HS-27A (cell line): ENCODE measurements around the gene RNF32.
"Not testable (repeated sequence)": the region's sequence is repeated elsewhere in the genome, so short reads cannot be mapped to it uniquely, and the experiment has no call there.

Experiments
- DNase-seq: peaks from one replicate; pipeline ENCODE4 v3.0.0-alpha.2; 2012; ENCODE audit warnings: low read depth, missing footprints

The RNF32 gene

DNA sequence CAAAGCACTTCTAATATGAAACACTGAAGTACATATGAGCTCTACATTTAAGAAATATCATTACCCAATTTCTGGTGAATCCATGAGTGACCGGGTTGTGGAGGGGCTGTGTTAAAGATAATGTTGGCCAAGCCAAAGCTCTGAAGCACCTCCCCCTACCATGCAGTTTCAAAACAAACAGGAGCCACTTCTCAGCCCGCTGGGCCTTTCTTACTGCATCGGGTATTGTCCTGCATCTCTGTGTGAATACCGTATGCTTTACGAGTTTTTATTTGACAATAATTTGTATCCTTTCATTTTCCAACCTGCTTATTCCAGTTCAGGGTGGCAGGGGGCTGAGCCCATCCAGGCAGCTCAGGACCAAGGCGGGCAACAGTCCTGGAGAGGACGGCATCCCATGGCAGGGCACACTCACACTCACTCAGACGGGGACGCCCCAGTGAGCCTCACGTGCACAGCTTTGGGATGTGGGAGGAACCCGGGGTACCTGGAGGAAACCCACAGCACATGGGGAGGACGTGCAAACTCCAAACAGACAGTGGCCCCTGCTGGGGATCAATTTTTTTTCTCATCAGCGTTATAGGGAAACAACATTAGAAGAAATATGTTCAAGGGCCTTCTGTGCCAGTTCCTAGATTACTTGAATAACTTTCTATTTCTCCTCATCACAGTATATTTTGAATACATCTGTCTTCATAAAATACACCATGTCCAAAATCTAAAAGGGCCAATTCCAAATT, 1.9 kb downstream of the RNF32 start:
- DNase-seq: no peak

DNA sequence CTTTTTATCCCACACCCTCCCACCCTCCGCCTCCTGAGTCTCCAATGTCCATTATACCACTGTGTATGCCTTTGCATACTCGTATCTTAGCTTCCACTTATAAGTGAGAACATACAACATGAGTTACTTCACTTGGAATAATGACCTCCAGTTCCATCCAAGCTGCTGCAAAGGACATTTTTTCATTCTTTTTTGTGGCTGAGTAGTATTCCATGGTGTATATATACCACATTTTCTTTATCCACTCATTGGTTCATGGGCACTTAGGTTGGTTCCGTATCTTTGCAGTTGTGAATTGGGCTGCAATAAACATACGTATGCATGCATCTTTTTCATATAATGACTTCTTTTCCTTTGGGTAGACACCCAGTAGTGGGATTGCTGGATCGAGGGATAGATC, 6.8 kb downstream of the RNF32 start:
- not testable (repeated sequence) for DNase-seq

DNA sequence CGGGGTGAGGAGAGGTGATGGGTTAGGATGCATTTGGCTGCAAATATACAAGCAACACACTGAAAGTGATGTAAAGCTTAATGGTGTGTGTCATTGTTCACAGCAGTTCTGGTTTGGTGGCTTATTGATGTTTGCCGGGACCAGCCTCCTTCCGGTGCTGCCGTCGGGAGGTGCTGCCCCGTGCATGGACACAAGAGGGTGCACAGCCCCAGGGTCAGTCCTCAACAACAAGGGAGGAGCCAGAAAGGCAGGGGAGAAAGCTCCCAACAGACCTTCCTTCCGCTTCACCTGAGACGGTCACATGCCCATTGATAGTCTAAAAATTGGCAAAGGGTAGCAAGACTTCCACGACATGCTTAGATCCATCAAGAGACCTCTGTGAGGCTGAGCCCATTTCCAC, 9.5 kb downstream of the RNF32 start:
- no peak for DNase-seq

DNA sequence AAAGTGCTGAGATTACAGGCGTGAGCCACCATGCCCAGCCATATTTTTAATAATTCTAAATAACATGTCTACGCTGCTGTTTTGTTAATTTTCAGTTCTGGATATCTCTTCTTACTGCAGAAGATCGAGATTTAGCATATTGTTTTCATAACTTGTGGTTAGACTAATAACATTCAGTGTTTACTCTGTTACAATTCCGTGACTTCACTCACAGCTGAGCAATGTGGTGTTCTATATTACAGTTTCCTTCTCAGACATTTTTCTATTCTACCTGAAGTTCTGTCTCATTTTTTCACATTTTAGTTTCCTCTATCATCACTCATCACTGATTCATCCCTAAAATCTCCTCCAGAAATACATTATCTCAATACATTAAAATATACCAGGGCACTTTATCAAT, 10.9 kb downstream of the RNF32 start:
- no peak for DNase-seq

DNA sequence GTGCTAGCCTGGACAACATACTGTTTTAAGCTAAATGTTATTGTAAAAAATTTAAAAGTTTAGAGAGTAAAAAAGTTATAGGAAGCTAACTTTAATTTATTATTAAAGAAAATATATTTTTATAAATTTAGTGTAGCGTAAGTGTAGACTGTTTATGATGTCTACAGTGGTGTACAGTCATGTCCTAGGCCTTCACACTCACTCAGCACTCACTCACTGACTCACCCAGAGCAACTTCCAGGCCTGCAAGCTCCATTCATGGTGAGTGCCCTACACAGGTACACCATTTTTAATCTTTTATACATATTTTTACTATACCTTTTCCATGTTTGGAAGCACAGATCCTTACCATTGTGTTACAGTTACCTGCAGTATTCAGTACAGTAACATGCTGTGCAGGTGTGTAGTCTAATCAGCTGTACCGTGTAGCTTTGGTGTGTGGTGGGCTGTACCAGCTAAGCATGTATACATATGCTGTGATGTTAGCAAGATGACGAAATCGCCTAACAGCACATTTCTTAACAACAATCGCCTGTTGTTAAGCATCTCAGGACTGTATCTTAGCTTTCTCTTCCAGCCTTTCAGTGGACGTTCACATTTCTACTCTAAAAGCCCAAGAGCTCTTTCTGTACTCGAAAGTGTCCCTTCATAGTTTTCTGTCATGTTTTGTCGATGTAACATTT, 12.5 kb downstream of the RNF32 start:
- no peak for DNase-seq

DNA sequence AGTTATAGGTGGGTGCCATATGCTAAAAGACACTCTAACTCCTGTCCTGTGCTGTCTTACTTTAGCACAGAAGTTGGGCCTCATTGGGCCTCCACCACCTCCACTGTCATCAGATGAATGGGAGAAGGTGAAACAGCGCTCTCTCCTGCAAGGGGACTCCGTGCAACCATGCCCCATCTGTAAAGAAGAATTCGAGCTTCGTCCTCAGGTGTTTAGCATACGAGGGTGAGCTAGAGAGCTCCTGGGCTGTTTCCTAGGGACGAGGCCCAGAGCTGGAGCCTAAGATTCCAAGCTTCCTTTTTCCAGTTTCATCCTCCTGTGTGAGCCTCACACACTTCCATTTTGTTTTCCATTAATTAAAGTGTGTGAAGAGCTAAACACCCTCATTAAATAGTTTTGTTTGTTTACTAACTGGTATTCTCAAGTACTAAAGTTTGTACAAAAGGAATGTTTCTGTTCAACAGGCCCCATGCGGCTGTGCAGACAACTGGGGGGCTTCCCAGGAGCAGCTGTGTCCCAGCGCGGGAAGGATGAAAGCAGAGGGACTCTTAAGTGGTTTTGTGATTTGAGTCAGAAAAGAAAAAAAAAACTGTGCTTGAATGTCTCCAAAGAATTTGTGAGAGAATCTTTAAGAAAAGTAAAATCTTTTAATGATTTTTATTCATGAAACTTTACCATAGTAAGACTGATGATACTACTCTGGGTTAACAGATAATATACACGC, 14.1 kb downstream of the RNF32 start:
- DNase-seq: no peak

DNA sequence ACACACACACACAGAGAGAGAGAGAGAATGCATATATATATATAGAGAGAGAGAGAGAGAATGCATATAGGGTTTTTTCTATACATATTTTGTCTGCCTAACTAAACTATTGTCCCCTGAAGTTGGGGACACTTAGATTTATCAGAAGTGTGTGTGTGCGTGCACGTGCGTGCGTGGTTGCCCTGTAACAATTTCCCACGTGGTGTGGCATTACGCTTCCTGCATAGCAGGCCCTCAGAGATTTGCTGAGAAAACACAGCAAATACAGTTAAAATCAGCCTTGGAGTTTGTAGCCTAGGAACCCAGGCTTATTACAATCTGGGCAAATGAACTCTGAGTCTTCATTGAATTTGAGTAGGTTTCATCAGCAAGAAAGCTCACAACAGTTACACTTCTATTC, 14.7 kb downstream of the RNF32 start:
- no peak for DNase-seq

DNA sequence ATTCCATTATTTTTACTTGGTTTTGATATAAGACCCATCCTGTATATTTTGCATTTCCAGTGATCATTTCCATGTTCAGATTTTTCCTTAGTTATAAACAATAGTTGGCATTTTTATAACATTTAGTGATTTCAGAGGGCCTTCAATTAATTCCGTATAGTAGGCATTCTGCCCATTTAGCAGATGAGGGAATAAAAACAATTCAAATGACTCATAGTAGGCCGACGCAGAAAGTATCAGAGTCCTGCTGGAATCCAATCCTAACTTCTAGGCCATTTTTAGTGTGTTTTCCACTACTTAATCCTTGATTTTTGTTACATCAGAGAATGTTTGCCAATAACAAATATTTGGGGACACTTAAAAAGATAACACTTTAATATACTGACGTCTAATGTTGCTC, 15.4 kb downstream of the RNF32 start:
- no peak for DNase-seq

DNA sequence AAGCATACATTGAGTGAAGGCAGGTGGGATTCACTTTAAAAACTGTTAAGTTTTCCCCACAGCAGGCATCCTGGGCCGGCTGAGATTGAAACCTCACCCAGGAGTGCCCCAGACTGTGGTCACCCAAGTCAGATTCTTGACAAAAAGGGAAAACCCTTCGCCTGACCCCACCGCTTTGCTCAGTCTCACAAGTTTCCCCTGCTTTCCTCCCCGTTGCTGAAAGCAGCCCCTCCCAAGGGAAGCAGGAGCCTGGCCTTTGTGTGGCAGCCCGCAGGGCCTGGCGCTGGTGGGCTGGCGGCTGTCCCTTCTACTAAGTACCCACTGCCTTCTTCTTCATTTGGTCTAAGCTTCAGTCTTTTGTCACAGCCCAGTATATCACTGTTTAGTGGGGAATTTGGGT, 16.0 kb downstream of the RNF32 start:
- no peak for DNase-seq

DNA sequence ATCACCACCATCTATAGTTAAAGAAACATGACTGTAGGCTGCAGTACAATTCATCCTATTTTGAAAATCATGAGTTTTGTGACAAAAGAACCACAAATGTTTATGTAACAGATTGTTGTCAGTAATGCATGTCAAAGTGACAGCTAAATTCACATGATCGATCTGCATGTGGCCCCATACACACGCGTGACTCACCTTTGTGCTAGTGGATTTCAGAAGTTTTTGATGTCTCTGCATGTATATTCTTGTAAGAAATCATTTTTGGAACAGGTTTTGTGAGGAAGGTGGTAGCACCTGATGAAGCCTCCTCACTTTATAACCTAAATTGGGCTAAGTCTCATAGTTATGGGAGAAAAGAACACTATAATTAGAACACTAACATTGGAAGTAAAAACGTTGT, 17.1 kb downstream of the RNF32 start:
- DNase-seq: no peak

DNA sequence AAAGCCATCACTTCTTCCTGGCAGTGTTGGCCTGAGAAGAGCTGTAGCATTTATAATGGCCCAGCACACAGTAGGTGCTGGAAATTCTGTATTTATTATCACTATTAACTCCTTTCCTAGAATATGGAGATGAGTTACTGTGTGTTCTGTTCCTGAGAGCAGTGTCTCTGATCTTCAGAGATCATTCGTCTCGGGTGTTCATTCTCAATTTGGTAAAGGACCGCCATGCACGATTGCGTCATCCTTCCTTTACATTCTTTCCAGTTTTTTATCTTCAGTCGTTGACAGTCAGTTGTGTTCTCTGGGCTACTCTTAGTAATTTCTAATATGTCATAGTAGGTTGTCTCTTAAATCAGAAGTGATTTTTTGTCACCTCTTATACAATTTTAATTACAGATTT, 18.6 kb downstream of the RNF32 start:
- DNase-seq: no peak

DNA sequence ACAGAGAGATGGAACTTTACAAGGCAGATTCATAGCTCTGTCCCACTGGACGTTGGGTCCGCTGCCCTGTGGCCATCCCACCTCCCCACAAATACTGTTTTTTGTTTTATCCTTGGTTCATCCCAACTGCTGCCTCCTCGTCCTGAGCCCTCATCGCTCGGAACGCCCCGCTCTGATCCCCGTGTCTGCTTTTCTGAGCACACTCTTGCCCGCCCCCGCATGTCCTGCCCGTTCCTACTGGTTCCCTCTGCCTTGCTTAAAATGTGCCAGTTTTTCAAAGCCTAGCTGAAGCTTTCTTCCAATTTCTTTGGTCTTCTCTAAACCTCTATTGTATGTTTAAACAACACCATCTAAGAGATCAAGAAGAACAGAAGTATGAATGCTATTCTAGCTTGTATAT, 19.4 kb downstream of the RNF32 start:
- DNase-seq: no peak

DNA sequence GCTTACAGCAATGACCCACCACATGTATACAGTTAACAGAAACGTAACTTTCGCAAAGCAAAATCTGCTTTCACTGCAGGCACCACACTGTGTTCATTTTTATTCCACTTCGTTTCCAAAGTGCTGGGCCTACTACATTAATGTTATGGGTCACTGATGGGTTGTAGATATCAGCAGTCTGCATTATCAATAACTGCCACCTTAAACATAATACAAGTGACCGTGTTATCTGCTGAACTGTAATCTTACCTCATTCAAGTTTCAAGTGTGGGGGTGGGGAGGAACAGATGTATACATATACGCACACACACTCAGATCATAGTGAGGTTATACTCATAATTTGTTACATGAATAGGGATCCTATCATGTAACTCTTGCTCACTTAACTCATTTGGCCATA, 21.1 kb downstream of the RNF32 start:
- DNase-seq: no peak

DNA sequence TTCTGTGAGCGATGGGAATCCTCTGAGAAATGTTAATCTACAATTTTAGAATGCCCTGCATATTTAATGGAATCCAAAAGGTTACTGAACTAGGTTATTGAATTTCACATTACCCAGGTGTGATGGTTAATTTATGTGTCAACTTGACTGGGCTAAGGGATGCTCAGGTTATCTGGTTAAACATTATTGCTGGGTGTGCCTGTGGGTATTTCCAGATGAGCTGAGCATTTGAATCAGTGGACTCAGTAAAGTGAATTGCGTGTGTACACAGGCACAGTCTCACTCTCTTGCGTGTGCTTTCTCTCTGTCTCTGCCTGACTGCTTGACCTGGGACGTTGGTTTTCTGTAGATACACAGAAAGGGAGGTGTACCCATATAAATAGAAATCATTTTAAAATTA, 21.7 kb downstream of the RNF32 start:
- DNase-seq: no peak

DNA sequence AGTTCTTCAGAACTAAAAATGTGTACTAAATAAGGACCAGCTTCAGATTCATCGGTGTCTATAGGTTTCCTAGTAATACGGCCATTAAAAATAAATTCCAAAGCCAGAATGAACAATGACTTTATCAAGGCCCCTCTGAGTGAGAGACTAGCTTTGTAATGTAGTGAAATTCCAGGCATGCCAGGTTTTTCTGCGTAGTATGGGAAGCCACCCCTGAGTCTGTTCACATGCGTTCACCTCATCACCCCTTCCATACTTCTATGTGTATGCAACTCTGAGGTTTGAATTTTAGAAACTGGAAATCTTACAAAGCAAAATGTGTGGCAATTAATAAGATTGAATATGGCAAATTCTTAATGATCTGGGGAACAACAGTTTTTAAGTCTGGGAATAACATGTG, 24.5 kb downstream of the RNF32 start:
- DNase-seq: no peak

DNA sequence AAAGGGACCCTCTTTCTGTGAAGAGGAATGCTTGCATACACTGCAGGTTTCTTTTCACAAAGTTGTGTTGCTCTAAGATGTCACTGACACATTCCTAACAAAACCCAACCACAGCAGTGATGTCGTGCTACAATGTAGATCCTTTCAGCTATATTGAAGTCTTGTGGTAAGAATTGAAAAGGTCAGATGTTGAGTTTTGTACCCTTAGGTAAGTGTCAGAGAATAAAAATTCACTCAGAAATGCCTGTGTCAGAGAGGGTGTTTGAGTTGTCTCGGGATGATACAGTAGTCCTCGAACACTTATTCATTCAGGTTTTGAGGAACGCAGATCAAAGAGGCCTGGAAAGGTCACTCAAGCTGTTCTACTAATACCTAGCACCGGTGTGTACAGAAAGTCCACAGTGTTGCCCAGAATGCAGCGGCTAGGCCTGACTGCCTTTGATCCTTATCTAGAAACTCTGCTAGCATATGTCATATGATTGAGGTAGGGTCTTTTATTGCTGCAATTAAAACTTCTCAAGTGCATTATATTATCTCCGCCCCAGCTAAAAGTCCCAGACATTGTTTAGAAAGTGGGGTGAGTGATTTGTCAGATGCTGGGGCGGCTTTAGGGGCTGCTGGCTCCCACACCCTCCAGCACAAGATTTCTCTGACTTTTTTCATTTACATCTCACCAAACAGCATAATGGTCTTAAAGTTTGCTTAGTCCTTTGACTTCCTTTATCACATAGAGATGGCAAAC, 26.0 kb downstream of the RNF32 start:
- no peak for DNase-seq

DNA sequence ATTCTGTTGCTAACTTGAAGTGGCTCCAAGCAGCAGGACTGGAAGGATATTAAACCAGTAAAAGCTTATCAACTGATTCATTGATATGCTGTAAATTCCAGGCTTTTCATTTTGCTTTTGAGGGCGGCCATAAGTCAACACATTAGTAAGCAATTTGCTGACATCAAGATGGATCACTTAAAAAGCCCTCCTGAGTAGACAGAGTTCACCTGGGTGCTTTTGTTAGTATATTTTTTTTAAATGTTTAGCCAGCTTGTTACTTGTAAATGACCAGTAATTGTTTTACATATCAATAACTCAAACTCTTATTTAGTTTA, 26.5 kb downstream of the RNF32 start:
- DNase-seq: no peak

DNA sequence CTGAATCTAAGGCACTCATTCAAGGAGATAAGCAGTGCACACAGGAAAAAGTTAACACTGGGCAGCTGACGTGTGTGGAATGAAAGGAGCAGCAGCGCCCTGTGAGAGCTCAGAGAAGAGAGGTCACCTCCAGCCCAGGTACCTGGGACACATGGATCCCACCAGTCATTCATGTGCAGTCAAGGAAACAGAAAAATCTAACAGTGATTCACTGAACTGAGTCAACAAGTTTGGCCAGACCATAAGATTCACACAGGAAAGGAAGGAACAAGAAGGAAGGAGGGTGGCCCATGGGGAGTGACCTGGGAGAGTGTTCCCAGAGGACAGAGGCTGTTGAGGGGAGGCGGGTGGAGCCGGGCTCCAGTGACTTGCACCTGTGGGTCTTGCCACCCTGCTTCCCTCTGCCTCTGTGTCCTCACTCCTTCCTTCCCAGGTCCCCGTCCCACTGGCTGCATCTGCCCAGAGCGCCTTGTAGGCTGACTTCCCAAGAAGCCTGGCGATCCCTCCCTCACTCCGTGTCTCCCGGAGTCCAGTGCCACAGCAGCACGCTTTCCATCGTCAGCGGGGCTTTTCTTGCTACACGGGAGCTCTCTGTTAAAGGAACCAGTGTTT, 27.7 kb downstream of the RNF32 start:
- no peak for DNase-seq

DNA sequence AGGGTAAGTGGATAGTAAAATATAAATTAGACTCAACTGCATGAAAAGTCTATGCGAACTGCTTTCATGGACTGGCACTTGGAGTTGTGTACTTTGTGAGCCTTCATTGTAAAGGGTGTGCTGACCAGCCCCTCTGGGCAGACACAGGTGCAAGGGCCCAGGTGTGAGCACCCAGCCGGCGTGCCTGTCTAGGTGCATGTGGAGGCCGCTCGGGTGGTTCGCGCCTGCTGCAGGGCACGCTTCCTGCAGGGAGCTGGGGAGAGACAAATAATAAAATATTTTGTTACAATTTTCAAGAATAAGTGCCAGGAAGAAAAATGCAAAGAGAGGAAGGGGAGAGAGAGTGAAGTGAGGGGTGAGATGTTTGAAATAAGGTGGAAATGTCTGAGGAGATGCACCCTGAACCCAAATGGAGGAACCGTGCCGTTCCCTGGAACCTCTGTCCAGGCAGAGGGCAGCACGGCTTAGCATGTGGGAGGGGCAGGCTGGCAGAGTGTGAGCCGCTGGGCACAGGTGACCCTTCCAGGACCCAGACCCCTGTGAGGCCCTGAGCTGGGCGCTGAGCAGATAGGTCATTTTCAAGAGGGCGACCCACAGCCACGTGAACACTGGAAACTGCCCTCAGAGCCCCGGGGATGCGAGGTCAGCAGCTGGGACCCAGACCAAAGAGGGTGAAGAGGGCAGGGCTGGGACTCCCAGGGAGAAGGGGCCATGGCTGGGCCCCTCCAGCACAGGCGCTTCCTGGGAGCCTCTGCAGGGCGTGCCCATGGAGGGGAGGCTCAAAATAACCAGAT, 28.7 kb downstream of the RNF32 start:
- no peak for DNase-seq

DNA sequence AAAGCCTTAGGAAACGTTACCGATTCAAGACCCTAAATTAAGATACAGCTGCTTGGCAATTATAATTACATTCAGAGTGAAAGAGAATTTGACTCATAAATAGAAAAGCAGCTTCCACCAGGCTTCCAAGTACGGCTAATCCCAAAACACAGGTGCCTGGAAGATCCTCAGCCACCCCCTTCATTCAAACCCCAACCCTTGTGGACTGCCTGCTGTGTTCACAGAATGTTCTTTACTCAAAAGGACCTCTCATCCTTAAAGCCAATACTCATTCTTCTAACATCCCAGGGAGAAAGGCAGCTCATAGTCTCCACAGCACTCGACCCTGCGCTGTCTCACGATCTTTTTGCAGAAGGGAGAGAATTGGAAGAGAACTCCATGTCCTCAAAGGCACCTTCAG, 32.9 kb downstream of the RNF32 start:
- DNase-seq: no peak

DNA sequence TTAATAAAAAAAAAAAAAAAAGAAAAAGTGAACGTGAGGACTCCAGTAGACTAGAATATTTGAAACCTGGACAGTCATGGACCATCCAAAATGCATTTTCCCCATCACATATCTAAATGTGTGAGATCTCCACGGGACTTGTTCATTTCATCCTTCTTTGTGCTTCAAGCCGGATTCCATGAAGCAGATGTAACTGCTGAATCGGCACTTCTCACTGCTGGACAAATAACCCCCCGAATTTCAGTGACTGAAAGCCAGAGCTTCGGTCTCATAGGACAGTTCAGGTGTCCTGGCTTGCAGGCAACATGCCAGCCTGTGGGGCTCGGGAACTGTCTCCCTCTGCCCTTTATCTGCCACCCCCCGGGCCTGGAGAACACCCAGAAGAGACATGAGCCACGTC, 33.3 kb downstream of the RNF32 start:
- no peak for DNase-seq

DNA sequence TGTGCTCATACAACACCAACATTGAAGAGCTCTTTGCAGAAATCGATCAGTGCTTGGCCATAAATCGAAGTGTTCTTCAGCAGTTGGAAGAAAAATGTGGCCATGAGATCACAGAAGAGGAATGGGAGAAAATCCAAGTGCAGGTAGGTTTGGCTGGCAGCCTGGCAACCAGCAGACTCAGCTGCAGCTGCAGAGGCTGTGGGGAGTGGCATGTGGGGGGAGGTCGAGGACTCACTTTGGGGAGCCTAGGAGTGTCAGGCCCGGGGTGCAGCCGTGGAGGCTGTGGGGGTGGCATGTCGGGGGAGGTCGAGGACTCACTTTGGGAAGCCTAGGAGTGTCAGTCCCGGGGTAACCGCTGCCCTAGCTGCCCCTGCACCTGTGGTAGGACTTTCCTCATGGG, 35.1 kb downstream of the RNF32 start:
- DNase-seq: no peak
